Esophagus squamous epithelium (tissue), 4 donors: Measurements from ENCODE around the gene ELAVL2.

ENCODE experiments used
- POLR2A ChIP-seq, 4 donors: fragments of 450-650 bp; IDR thresholded peaks; one replicate each; pipeline ENCODE4 v1.6.1; 2017; ENCODE audit warnings: antibody characterized with exemption in 4 of 4, mild to moderate bottlenecking in 4 of 4, moderate library complexity in 3 of 4
- TF ChIP-seq, protein P1 (sequence below), 6 experiments: fragments of 450-650 bp in 4 of 6; fragments of 200-600 bp in 2 of 6; sonication (generic) in 2 of 6; IDR thresholded peaks; one replicate each; pipeline ENCODE4 v1.5.1; 2016 to 2019; ENCODE audit warnings: antibody characterized with exemption in 6 of 6, mild to moderate bottlenecking in 4 of 6, moderate library complexity in 4 of 6

DNA sequence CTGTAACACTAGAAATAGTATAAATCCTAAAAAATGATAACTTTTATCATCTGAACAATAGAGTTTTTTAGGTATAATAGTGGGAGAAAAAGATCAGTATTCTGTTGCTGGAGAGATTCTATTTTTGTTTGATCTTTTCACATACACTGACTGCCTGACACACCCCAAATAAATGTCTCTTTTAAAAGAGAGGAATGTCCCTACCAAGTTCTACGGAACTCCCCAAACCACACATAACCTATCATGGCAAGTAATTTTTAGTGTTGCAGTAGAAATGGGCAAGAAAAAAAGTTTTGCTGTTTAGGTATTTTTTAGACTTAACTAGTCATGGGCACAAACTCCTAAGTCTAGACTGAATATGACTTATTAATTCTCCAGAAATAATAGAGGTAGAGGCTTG, 139.1 kb downstream of the ELAVL2 start:
- TF ChIP-seq, protein P1, sequence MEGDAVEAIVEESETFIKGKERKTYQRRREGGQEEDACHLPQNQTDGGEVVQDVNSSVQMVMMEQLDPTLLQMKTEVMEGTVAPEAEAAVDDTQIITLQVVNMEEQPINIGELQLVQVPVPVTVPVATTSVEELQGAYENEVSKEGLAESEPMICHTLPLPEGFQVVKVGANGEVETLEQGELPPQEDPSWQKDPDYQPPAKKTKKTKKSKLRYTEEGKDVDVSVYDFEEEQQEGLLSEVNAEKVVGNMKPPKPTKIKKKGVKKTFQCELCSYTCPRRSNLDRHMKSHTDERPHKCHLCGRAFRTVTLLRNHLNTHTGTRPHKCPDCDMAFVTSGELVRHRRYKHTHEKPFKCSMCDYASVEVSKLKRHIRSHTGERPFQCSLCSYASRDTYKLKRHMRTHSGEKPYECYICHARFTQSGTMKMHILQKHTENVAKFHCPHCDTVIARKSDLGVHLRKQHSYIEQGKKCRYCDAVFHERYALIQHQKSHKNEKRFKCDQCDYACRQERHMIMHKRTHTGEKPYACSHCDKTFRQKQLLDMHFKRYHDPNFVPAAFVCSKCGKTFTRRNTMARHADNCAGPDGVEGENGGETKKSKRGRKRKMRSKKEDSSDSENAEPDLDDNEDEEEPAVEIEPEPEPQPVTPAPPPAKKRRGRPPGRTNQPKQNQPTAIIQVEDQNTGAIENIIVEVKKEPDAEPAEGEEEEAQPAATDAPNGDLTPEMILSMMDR (IDR thresholded peaks at IDR 0.05), result no peak
- TF ChIP-seq POLR2A (IDR thresholded peaks at IDR 0.05), result no peak
